Calu3 (cell line): ENCODE data around the gene CCDC183. TPM values are rescaled to one million over a fixed set of nuclear protein-coding genes. Genes with fewer than 3 reads are reported as not detected.

ENCODE experiments used
- BruUV-seq: library from RNA; stranded (reverse); fragments of 400-500 nt; replicated peaks from 2 replicates; lab custom pipeline; 2021; lab: Mats Ljungman, UMichigan
- CTCF ChIA-PET: fragments of 300-600 bp; sonication (Branson Sonifier 250); formaldehyde crosslinking; loops from one replicate; lab custom pipeline; 2022; ENCODE audit warnings: antibody characterized with exemption; lab: Charles Lee
- DNase-seq: peaks from one replicate; pipeline ENCODE4 v3.0.0; 2022
- H3K27ac Mint-ChIP-seq: one replicate; pipeline ENCODE4 v1.8.0; 2022; ENCODE audit warnings: mixed read lengths; ENCODE audit not compliant: unreplicated experiment
- H3K27me3 Mint-ChIP-seq: one replicate; pipeline ENCODE4 v1.8.0; 2022; ENCODE audit warnings: mixed read lengths; ENCODE audit not compliant: unreplicated experiment
- H3K36me3 Mint-ChIP-seq: one replicate; pipeline ENCODE4 v1.8.0; 2022; ENCODE audit warnings: mild to moderate bottlenecking, moderate library complexity, mixed read lengths; ENCODE audit not compliant: insufficient read depth, unreplicated experiment
- H3K4me1 Mint-ChIP-seq: one replicate; pipeline ENCODE4 v1.8.0; 2022; ENCODE audit warnings: mild to moderate bottlenecking, low read depth, mixed read lengths; ENCODE audit not compliant: unreplicated experiment
- H3K4me3 Mint-ChIP-seq: one replicate; pipeline ENCODE4 v1.8.0; 2022; ENCODE audit warnings: mild to moderate bottlenecking, low read depth, moderate library complexity, mixed read lengths; ENCODE audit not compliant: unreplicated experiment
- H3K9me3 Mint-ChIP-seq: one replicate; pipeline ENCODE4 v1.8.0; 2022; ENCODE audit warnings: low read depth, mixed read lengths; ENCODE audit not compliant: unreplicated experiment
- intact Hi-C: fragments of 100-400 bp; cut with micrococcal nuclease; formaldehyde crosslinking; loops from one replicate; pipeline ENCODE4 v1.10.0; 2022; ENCODE audit not compliant: unreplicated experiment
- total RNA-seq: library from RNA; stranded (reverse); gene quantifications from 2 replicates; pipeline ENCODE4 v1.2.3, GENCODE V29; 2022
- TF ChIP-seq, protein P1 (sequence below): fragments of 200-600 bp; IDR thresholded peaks from one replicate; pipeline ENCODE4 v1.8.0; 2022; ENCODE audit warnings: antibody characterized with exemption; ENCODE audit not compliant: unreplicated experiment

CCDC183 gene
- total RNA-seq, 1 experiment from 2014 or later: 0.38 TPM

DNA sequence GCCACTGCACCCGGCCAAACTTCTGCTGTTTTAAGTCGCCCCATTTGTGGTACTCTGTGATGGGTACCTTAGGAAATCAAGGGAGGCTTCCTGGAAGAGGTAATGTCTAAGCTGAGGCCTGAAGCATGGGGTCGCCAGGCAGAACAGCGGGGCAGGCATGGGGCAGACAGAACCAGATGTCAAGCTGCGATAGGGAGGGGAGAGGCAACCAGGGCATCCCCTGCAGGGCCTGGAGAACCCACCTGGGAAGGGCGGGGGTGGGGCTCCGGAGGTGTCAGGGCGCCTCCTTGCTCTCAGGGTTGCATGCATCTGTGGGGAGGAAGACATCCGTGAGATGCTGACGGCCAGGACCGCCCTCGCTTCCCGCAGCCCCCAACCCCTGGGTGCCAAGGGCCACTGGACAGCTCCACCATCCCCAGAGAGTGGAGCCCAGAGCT, 34.6 kb upstream of the CCDC183 start:
- no TSS peak for BruUV-seq
- no peak for DNase-seq
- intact Hi-C loops: no loop called here
- Mint-ChIP-seq H3K9me3 (no peaks in the 10 kb centered on the region), H3K27me3 (peaks cover 23% of the 10 kb centered on the region), H3K36me3 (no peaks in the 10 kb centered on the region), H3K27ac (no peak overlapping the region), H3K4me1 (peaks cover 2% of the 10 kb centered on the region), H3K4me3 (no peak overlapping the region)
- CTCF ChIA-PET: interaction anchor here (0.7 kb wide), 1 partner anchor 13 kb away, joined by 4 read pairs; no protein-coding TSS in a partner anchor
- TF ChIP-seq, protein P1, sequence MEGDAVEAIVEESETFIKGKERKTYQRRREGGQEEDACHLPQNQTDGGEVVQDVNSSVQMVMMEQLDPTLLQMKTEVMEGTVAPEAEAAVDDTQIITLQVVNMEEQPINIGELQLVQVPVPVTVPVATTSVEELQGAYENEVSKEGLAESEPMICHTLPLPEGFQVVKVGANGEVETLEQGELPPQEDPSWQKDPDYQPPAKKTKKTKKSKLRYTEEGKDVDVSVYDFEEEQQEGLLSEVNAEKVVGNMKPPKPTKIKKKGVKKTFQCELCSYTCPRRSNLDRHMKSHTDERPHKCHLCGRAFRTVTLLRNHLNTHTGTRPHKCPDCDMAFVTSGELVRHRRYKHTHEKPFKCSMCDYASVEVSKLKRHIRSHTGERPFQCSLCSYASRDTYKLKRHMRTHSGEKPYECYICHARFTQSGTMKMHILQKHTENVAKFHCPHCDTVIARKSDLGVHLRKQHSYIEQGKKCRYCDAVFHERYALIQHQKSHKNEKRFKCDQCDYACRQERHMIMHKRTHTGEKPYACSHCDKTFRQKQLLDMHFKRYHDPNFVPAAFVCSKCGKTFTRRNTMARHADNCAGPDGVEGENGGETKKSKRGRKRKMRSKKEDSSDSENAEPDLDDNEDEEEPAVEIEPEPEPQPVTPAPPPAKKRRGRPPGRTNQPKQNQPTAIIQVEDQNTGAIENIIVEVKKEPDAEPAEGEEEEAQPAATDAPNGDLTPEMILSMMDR: no peak

GRCh38 chr9:136762221-136762691, 33.9 kb upstream of the CCDC183 start:
- H3K4me3 Mint-ChIP-seq: no peak overlapping the region
- no peaks in the 10 kb centered on the region for H3K36me3 Mint-ChIP-seq
- no peaks in the 10 kb centered on the region for H3K9me3 Mint-ChIP-seq
- H3K27ac Mint-ChIP-seq: no peak overlapping the region
- TF ChIP-seq, protein P1: no peak
- CTCF ChIA-PET: no interaction called here
- peaks cover 23% of the 10 kb centered on the region for H3K27me3 Mint-ChIP-seq
- intact Hi-C loops: no loop called here
- BruUV-seq: no TSS peak
- H3K4me1 Mint-ChIP-seq: peaks cover 8% of the 10 kb centered on the region
- no peak for DNase-seq

GRCh38 chr9:136762915-136763648, 33.1 kb upstream of the CCDC183 start:
- CTCF ChIA-PET: no interaction called here
- Mint-ChIP-seq H3K27ac (no peak overlapping the region), H3K36me3 (no peaks in the 10 kb centered on the region), H3K4me1 (peaks cover 10% of the 10 kb centered on the region), H3K4me3 (no peak overlapping the region), H3K27me3 (peaks cover 23% of the 10 kb centered on the region), H3K9me3 (no peaks in the 10 kb centered on the region)
- no TSS peak for BruUV-seq
- intact Hi-C loops: no loop called here
- TF ChIP-seq, protein P1: no peak
- DNase-seq: no peak

DNA sequence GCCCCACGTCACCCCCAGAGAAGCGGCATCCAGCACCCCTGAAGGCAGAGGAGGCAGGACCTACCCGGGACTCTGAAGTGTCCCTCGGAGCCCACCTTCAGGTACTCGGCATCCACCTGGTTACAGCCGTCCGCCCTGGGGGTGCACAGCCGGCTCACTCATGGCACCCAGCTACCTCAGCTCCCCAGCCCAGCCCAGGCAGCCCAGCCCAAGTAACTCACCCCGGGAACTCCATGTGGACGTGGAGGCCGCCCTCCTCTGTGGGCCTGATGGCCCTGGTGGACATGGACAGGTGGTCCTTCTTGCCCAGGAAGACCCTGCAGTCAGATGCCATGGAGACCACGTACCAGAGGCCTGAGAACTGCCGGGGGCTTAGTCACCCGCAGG, 32.5 kb upstream of the CCDC183 start:
- intact Hi-C loops: no loop called here
- no TSS peak for BruUV-seq
- H3K27ac Mint-ChIP-seq: no peak overlapping the region
- H3K4me1 Mint-ChIP-seq: peaks cover 10% of the 10 kb centered on the region
- peaks cover 23% of the 10 kb centered on the region for H3K27me3 Mint-ChIP-seq
- H3K36me3 Mint-ChIP-seq: no peaks in the 10 kb centered on the region
- H3K4me3 Mint-ChIP-seq: no peak overlapping the region
- H3K9me3 Mint-ChIP-seq: no peaks in the 10 kb centered on the region
- TF ChIP-seq, protein P1: no peak
- CTCF ChIA-PET: no interaction called here
- no peak for DNase-seq
